ENCODE results near the gene TACR1.
"Not testable (repeated sequence)": the region's sequence is repeated elsewhere in the genome, so short reads cannot be mapped to it uniquely, and the experiment has no call there.

TACR1 gene

DNA sequence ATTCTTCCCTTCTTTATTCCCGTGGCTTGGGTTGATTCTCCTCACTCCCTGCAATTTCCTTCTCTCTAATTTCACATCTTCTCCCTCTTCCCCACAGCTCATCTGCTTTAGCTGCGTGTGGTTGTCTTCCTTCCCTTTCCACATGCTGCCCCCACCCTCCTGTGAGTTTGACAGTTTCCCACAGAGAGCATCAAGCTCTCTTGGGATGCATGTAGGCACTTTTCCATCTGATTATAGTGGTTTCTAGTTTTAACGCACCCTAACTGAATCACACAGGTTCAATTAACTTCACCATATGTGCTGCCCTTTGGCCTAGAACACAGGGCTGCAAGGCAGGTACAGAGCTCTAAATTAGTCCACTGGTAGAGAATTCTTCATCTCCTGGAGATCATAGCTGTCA, 110.5 kb downstream of the TACR1 start:
- no peak for DNase-seq (ENCODE audit: low read depth, low spot score)

DNA sequence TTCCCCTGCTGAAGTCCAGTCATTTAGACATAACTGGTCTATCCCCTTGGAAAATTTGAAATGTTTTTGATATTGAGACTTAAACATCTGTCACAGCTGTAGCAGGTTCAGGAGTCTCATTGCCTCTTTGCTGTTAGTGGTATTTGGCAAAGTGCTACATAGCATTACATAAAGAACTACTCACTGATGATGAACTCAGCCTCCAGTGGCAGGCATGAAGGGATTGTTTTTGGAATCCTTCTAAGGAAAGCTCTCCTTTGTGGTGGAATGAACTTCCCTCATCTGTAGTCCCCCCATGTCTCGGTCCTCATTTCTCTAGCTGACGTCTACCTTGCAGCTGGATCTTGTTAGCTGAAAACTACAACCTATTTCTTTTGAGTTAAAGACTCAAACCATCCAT, 111.6 kb downstream of the TACR1 start:
- DNase-seq (ENCODE audit: low read depth, low spot score), result no peak

DNA sequence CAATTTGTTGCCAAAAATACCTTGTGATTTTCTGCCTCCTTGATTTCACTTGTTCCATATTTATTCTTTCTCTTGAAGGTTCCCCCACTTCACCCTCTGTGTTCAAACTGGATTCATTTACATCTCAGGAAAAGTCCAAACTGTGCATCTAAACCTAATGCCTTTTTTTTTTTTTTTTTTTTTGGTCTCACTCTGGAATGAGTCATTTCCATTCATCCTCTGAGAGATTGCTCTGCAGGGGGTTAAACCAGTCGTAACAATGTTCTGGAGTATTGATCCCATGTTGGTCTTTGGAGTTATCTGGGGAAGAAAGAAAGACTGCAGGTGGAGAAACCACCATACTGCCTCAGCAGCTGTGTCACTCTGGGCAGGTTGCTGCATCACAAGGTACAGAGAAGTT, 119.7 kb downstream of the TACR1 start:
- no peak for DNase-seq (ENCODE audit: low read depth, low spot score)

DNA sequence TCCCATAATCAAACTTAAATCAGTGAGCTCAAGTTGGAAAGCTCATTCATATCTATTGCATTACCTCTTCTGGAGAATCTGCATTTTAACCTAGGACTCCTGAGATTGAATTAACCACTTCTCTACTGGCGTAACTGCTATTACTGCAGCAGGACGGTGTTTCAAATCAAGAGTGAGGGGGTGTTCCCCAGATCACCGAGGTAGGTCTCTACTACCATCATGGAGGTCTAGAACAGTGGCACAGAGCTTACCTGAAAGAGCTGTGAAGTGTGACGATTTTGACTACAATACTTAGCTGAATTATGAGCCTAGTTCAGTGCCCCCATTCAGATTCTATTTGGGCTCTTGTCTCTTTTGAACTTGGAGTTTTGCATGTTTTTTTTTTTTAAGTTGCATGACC, 121.4 kb downstream of the TACR1 start:
- no peak for DNase-seq (ENCODE audit: low read depth, low spot score)

DNA sequence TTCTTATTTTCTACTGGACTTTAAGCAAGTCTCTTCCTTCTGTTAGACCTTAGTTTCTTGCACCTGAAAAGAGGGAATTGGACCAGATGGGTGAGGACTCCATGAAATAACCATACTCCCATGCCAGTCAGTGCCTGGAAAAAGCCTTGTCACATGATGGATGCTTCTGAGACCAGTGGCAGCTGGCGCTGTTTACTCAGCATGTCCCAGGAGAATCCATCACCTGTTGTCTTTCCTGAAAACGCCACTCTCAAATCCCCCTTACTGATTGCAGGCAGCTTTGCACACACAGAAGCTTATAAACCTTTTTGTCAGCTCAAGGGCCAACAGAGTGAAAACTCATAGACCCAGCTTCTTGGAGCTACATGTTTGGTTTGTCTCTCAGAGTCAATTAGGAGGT, 123.2 kb downstream of the TACR1 start:
- no peak for DNase-seq (ENCODE audit: low read depth, low spot score)

DNA sequence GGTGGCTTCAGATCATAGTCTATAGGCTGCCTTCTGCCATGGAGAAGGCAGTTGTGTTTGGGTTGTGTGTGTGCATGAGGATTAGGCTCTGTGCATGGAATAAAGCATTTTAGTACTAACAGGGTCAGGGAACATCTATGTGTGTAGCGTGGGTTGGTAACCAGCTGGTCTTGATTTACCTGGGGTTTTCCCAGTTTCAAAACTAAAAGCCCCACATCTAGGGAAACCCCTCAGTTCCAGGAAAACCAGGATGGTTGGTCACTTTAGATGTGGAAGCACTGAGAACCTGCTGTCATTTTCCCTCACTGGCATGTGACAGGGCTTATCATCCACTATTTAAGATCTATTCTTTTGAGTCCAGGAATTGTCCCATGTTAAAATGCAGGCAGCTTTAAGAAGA, 124.6 kb downstream of the TACR1 start:
- DNase-seq (ENCODE audit: low read depth, low spot score), result no peak

DNA sequence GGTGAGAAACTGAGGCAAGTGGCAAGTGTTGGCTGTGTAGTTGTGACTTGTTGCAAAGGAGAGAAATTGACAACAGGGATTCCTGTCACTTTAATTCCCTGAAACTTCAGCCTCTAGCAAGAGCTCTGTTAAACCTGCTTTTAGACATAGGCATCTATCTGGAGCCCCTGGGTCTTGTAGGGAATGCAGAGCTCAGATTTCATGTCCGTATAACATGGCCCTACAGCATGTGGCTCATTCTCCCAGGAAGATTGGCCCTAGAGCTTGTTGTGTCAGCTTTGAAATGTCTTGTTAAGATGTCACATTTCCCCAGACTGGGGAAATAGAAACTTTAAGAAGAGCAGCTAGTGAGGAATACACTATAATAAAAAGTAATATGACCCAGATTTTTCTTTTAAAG, 125.1 kb downstream of the TACR1 start:
- no peak for DNase-seq (ENCODE audit: low read depth, low spot score)

DNA sequence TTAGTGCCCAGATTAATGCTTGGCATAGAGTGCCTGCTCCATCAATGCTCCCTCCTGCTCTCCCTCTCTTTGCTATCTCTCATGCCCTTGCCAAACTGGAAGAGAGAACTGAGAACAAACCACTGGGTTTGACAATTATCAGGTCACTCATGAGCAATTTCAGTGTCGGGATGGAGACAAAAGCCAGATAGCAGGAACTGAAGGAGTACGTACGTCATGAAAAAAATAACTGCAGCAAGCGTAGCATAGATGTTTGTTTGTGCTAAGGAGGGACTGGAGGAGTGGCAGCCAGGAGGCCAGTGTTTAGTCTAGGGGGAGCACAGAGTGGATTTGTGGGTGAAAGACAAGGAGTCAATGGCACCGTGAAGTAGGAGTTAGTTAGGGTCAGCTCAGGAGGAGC, 127.6 kb downstream of the TACR1 start:
- no peak for DNase-seq (ENCODE audit: low read depth, low spot score)

DNA sequence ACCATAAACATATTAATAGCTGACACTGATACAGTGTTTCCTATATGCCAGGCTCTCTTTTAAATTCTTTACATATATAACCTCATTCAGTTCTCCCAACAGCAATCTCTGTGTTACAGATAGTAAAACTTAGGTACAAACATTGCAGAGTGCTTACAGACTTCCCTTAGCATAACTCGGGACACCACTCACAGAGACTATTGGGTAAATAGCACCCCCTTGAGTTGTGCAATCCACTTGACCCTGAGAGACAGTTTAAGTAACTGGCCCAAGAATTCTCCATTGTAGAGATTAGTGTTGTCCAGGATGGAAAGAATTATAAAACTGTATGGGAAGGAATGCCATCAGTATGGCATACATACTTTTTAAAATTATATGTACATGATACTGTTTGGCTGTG, 130.8 kb downstream of the TACR1 start:
- DNase-seq (ENCODE audit: low read depth, low spot score), result no peak

DNA sequence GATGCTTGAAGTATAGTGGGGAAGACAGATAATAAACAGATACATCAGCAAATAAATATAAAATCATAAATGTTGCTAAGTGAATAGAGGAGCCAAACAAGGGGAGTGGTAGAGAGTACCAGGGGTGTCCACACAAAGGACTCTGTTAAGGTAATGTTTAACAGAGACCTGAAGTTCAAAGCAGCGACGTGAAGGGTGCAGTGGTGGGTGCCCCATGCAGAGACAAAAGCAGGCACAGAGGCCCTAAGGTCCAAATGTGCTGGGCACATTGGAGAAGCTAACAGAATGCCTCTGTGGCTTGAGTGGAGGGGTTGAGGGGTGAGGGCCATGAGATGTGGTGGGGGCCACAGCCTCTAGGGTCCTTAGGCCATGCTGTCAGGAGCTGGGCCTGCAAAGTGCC, 131.8 kb downstream of the TACR1 start:
- DNase-seq (ENCODE audit: low read depth, low spot score), result no peak

DNA sequence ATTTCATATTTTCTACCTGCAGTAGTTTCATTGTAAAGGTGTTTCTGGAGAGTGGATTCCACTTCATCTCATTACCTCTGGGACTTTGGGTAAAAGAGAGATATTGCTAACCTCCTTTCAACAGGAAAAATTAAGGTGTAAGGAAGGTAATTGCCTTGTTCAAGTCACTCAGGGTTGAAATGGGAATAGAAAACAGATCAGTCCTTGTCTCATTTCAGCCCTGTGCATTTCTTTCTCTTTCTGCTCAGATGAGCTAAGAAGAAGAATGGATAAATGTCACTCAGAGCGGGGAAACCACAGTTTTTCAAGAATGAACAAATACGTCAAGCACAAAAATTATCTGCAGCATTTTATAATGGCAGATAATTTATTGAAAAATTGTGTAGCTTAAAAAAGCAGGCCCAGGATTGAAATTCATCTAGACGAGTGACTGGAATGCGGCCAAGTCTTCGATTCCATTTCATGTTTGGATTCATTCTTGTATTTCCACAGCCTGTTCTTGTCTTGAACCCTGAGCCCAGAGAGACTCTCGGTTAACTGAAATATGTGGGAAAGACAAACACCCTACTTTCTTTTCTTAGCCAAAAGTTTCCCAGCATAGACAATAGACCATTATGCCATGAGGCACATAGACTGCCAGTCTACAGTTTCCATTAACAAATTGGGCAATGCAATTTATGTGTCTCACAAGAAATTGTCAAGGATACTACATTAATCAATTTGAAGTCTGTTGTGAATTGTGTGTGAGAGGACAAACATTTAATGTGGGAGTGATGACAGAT, 133.0 kb downstream of the TACR1 start:
- no peak for DNase-seq (ENCODE audit: low read depth, low spot score)

DNA sequence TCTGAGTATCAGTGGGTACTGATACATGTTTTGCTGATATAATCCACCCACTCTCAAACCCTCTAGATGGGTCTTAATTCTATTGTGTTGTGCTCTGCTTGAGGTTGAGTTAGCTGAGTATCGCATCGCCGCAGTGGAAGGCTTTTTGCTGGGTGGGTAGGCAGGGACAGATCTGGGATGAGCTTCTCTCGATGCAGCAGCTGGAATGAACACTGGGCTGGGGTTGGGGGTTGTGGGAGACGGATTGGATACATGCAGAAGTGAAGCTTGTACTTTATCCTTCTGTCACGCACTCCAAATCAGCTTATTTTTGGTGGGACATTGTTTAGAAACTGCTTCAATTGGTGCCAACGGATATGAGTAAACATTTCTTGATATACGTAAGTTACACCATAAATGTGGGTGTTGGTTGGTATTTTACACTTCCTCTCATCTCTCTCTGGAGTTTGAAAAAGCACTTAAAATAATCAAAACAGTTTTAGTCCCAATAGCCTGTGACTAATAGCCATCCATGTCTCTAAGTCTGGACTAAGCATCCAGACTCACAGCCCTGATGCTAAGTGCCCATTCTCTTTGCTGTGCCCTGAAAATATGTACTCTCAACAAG, 133.8 kb downstream of the TACR1 start:
- no peak for DNase-seq (ENCODE audit: low read depth, low spot score)

DNA sequence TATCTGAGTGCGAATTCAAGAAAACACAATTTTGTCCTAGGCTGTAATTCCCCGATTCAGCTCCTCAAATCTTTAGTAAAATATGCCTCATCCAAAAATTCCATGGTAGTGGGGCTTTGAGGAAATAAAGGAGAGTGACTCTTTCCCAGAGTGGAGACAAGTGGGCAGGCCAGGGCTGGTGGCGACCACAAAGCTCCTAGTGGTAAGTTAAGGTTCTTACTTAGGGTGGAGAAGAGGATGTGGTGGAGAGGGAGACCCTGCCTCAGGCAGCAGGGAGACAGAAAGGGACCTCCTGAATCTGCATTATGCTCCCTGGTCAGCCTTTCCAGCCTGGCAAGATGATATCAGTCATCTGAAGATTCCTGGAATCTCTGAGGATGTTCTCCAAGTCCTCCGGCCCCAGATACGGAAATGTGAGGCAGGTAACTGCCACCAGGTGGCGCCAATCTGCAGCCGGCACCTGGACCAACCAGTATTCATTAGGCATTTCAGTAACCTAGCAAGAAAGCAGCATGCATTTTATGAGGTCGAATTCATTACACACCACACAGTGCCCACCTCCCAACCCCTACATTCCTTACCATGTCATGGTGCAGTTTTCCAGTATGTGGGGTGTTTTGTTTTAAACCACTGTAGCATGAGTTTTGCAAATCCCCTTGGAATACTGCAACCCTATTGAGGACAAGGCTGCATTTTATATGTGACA, 134.5 kb downstream of the TACR1 start:
- no peak for DNase-seq (ENCODE audit: low read depth, low spot score)

DNA sequence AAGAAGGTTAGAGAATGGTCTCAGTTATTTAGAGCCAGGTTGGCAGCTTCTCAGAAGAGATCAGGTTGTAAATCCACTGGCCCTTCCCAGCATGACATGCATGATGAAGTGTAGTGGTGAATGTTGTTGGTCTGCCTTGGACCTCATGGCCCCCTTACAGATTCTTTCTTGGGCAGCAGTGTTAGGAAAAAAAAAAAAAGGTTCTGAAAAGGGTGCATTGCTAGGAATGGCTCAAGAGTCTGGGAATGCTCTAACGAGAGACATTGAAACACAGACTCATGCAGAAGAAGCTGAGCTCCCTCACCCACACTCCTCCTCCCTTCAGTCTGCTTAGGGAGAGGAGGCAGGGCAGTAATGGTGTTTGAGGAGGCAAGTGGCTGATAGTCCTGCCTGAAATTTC, 135.4 kb downstream of the TACR1 start:
- DNase-seq (ENCODE audit: low read depth, low spot score), result no peak

DNA sequence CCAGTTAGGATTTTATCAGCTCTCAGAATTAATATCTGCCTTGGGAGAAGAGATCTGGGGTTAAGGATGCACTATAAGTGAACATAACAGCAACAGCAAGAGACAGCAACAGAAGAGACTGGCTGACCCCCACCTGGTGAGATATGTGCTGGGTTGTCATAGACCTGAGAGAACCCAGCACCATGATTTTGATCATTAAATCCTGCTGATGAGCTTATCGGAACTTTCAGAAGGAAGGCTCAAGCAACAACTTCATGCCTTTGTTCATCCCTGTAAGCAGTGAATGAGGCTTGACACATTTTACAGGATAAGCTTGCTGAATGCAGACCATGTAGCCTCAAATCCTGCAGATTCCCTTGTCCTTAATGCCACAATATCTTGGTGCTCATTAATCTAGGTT, 140.9 kb downstream of the TACR1 start:
- DNase-seq (ENCODE audit: low read depth, low spot score), result no peak

DNA sequence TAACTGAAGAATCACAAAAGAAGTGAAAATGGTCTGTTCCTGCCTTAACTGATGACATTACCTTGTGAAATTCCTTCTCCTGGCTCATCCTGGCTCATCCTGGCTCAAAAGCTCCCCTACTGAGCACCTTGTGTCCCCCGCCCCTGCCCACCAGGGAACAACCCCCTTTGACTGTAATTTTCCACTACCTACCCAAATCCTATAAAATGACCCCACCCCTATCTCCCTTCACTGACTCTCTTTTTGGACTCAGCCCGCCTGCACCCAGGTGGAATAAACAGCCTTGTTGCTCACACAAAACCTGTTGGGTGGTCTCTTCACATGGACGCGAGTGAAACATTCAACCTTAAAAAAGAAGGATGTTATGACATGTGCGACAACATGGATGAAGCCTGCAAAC, 142.2 kb downstream of the TACR1 start:
- DNase-seq (ENCODE audit: low read depth, low spot score), result not testable (repeated sequence)

DNA sequence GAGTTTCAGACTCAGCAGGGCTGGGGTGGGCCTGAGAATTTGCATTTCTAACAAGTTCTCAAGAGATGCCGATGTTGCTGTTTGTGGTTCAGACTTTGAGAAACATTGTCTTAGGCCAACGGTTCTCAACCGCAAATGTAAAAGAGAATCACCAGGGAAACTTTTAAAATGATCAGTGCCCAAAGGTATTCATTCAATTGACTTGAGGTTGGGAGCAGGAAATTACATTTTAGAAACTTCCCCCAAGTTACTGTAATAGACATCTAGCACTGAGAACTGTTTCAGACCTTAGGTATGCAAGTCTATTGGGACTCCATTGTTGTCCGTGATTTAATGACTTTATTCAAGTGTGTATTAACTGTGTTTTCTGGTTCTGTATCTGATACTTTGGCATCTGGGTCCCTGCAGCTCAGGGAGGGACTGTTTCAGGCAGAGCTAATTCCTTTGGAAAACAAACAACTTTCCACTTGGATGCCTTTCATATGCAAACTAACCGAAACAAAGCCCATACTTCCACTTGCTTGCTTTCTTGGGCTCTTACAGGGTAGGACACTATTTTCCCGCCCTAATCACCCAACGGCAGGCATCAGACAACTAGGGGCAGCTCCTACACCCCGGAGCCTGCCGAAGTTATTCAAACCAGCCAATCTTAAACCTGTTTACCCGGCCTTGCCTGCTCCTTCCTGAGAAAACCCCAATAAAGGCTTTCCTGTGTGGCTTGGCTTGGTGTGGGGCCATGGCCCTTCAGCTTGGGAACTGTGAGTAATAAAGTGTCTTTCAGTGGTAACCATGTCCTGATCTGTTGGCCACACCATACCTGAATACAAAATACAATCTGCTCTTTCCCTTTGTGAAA, 143.3 kb downstream of the TACR1 start:
- DNase-seq (ENCODE audit: low read depth, low spot score), result peak; percentile 97

DNA sequence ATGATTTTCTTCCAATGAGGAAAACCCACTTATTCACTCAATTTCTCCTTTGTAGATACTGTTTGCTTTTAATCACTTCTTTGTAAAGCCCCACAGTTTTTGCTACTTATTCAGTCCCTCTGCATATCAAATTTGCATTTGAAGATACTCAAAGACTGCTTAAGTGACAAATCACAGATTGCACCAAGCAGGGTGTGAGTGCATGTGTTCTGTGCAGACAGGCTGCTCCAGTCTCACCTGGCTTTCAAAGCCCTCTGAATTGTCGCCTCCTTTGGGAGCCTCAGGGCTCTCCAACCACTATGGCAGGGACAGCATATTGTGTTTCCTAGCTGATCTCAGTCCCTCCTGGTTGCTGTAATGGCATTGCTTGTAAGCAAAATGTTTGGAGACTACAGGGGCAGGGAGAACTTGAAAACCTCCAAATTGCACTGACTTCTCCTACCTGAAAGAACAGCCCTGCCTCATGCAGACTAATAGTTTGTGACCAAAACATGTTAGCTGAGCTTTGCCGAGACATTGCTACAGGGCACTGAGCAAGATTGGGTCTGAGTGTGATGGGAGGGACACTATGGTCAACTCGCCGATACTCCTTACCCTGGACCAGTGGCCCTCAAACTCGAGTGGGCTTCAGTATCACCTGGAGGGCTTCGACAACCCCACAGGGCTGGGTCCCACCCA, 144.0 kb downstream of the TACR1 start:
- no peak for DNase-seq (ENCODE audit: low read depth, low spot score)

DNA sequence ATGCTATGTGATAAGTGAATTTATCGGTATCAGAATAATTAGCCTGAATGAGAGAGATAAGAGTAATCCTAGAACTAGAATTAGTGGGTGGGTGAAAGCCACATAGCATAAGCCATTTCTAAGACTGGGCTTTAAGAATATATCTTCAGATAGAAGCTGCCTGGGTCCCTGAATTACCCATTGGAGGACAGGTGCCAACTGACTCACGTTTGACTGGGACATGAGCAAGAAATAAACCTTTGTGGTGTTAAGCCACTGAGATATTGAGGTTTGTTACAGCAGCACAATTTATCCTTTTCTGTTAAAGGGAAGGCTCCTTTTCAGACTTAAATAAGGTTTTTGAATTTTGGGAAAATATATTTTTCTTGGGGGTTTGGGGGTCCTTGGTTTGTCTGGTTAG, 145.0 kb downstream of the TACR1 start:
- DNase-seq (ENCODE audit: low read depth, low spot score), result no peak

DNA sequence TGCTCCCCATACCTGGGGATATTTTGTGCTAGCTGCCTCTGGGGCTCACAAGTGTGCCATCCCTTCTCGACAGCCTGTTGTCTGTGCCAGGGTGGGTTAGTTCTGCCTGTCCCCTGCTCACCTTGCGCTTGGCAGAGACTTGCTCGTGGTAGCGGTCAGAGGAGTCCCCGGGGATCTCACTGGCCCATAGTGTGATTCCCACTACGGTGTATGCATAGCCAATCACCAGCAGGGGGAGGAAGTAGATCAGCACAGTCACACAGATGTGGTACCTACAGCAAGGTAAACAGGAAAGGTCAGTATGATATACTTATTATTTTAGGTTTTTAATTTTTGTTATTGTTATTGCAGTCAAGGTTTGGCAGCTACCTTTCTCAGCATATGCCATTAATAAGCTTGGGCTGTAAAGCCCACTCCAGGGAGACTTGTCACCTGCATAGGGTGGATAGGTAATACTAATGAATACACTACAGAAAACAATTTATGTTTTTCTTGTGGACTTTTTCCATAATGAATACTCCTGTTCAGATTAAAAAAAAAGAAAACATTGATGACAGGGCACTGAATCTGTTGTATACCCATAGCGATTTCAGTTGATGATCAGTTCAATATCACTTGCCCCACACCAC, 145.7 kb downstream of the TACR1 start:
- DNase-seq (ENCODE audit: low read depth, low spot score), result peak; percentile 54

DNA sequence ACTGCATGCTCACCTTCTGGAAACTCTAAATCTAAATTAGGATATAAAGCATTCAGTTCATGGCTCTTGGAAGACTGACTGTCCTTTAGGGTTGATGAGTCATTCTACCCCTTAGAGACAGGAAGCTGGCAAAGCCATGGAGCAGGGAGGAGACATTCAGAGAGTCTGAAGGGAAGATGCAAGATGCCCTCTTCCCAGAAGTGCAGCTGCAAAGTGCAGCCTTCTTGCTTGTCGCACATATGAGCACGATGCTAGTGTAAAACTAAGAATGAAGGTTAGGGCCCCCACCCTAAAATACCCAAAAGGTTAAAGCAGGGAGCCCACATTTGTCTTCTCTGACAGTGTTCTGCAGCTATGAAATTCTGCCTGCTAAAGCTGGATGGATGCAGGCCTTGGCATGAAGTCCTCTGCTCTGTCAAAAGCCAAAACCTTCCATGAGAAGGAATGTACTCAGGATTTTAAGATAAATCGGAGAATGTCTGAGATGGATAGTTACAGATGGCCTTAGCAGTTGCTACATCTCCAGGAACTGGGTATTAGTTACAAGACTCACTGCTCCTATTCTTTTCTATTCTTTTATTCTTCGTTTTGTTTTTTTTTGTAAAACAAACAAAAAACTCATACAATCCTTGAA, 151.2 kb downstream of the TACR1 start:
- DNase-seq (ENCODE audit: low read depth, low spot score), result no peak
